Neural cell (in vitro differentiated cells): ENCODE results near the gene MACC1.

Experiments used
- EP300 ChIP-seq: fragments of 450-650 bp; conservative IDR thresholded peaks from 2 replicates; pipeline ENCODE4 v1.6.1; 2014; ENCODE audit warnings: antibody characterized with exemption, mild to moderate bottlenecking, moderate library complexity; ENCODE audit not compliant: poor library complexity, severe bottlenecking
- EZH2 ChIP-seq: fragments of 200-600, 300-800 bp; shearing (Covaris generic), sonication (generic); IDR thresholded peaks from 2 replicates; pipeline ENCODE4 v1.6.1; 2014; ENCODE audit warnings: antibody characterized with exemption, low read length, borderline replicate concordance, mild to moderate bottlenecking; ENCODE audit not compliant: insufficient read depth, poor library complexity, severe bottlenecking
- MXI1 ChIP-seq: fragments of 450-650 bp; conservative IDR thresholded peaks from 2 replicates; pipeline ENCODE4 v1.6.1; 2014; ENCODE audit warnings: antibody characterized with exemption, mild to moderate bottlenecking; ENCODE audit not compliant: poor library complexity, severe bottlenecking
- POLR2AphosphoS5 ChIP-seq: IDR thresholded peaks from 2 replicates; pipeline ENCODE4 v1.6.1; 2012
- RAD21 ChIP-seq: fragments of 450-650 bp; conservative IDR thresholded peaks from 2 replicates; pipeline ENCODE4 v1.6.1; 2014; ENCODE audit warnings: antibody characterized with exemption, mild to moderate bottlenecking, moderate library complexity
- SMC3 ChIP-seq: fragments of 450-650 bp; conservative IDR thresholded peaks from 2 replicates; pipeline ENCODE4 v1.6.1; 2014; ENCODE audit warnings: antibody characterized with exemption, mild to moderate bottlenecking, moderate library complexity; ENCODE audit not compliant: poor library complexity
- TAF1 ChIP-seq: IDR thresholded peaks from 2 replicates; pipeline ENCODE4 v1.6.1; 2012; ENCODE audit warnings: low read depth
- TF ChIP-seq, protein P1 (sequence below): fragments of 450-650 bp; IDR thresholded peaks from 2 replicates; pipeline ENCODE4 v1.5.1; 2014; ENCODE audit warnings: antibody characterized with exemption, mild to moderate bottlenecking, moderate library complexity; ENCODE audit not compliant: poor library complexity, severe bottlenecking
- TF ChIP-seq, protein P2 (sequence below): IDR thresholded peaks from 2 replicates; pipeline ENCODE4 v1.6.1; 2012; ENCODE audit warnings: borderline replicate concordance

DNA sequence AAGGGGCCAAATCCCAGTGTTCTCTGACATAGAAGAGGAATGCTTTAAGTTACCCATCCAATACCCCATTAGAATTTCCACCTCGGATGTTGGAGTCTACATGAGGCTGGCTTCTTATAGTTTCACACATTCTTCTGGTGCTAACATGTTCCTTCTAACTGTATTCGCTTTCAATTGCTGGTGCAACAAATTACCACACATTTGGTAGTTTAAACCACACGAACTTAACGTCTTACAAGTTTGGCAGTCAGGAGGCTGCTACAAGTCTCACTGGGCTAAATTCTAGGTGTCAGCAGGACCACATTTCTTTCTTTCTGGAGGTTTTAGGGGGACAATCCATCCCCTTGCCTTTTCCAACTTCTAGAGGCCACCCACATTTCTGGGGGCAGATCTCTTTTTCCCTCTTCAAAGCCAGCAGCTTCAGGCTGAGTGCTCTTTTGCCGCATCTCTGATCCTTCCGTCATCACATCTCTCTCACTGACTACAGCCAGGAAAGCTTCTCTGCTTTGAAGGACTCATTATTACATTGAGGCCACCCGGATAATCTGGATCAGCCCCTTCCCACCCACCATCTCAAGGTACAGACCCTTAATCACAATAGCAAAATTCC lies 5.1 kb upstream of the MACC1 start:
- TF ChIP-seq, protein P1, sequence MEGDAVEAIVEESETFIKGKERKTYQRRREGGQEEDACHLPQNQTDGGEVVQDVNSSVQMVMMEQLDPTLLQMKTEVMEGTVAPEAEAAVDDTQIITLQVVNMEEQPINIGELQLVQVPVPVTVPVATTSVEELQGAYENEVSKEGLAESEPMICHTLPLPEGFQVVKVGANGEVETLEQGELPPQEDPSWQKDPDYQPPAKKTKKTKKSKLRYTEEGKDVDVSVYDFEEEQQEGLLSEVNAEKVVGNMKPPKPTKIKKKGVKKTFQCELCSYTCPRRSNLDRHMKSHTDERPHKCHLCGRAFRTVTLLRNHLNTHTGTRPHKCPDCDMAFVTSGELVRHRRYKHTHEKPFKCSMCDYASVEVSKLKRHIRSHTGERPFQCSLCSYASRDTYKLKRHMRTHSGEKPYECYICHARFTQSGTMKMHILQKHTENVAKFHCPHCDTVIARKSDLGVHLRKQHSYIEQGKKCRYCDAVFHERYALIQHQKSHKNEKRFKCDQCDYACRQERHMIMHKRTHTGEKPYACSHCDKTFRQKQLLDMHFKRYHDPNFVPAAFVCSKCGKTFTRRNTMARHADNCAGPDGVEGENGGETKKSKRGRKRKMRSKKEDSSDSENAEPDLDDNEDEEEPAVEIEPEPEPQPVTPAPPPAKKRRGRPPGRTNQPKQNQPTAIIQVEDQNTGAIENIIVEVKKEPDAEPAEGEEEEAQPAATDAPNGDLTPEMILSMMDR, result no peak
- TF ChIP-seq EZH2 (no peak), EP300 (no peak), POLR2AphosphoS5 (no peak), RAD21 (no peak), SMC3 (no peak), MXI1 (no peak), TAF1 (no peak)
- TF ChIP-seq, protein P2, sequence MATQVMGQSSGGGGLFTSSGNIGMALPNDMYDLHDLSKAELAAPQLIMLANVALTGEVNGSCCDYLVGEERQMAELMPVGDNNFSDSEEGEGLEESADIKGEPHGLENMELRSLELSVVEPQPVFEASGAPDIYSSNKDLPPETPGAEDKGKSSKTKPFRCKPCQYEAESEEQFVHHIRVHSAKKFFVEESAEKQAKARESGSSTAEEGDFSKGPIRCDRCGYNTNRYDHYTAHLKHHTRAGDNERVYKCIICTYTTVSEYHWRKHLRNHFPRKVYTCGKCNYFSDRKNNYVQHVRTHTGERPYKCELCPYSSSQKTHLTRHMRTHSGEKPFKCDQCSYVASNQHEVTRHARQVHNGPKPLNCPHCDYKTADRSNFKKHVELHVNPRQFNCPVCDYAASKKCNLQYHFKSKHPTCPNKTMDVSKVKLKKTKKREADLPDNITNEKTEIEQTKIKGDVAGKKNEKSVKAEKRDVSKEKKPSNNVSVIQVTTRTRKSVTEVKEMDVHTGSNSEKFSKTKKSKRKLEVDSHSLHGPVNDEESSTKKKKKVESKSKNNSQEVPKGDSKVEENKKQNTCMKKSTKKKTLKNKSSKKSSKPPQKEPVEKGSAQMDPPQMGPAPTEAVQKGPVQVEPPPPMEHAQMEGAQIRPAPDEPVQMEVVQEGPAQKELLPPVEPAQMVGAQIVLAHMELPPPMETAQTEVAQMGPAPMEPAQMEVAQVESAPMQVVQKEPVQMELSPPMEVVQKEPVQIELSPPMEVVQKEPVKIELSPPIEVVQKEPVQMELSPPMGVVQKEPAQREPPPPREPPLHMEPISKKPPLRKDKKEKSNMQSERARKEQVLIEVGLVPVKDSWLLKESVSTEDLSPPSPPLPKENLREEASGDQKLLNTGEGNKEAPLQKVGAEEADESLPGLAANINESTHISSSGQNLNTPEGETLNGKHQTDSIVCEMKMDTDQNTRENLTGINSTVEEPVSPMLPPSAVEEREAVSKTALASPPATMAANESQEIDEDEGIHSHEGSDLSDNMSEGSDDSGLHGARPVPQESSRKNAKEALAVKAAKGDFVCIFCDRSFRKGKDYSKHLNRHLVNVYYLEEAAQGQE, result no peak
